ENCODE measurements around the gene FLII. TPM values are rescaled to one million over a fixed set of nuclear protein-coding genes. Genes with fewer than 3 reads are reported as not detected.

FLII gene
- total RNA-seq (2022; extraction: Qiagen RNA extraction; ENCODE audit: low read depth): 231 to 269 TPM (median 252 TPM) in 5 replicates

GRCh38 chr17:18258356-18259038, at the start of gene FLII:
Gene FLII, minus strand, starts transcription at chr17:18258738. Its CDS starts 48 bp downstream, at chr17:18258690.

GRCh38 chr17:18260332-18261145, 2.0 kb upstream of the FLII start, which contains the start of gene MIEF2:
Gene MIEF2, plus strand, starts transcription at chr17:18260662. Its CDS starts 2,059 bp downstream, at chr17:18262721.

GRCh38 chr17:18225121-18225641, 33.4 kb downstream of the FLII start, which contains the start of gene LLGL1:
Gene LLGL1, plus strand, starts transcription at chr17:18225635. Its CDS starts 48 bp downstream, at chr17:18225683.

Other genes starting within 250 kb of the FLII start
- 22.0 to 32.4 TPM (median 27.6 TPM) in 5 replicates for gene ATPAF2, start 219.6 kb downstream of the FLII start, total RNA-seq (2022; extraction: Qiagen RNA extraction; ENCODE audit: low read depth)
- gene GID4, start 219.3 kb downstream of the FLII start, total RNA-seq (2022; extraction: Qiagen RNA extraction; ENCODE audit: low read depth): 10.8 to 13.7 TPM (median 13.6 TPM) in 5 replicates
- 50.5 to 57.3 TPM (median 52.3 TPM) in 5 replicates for gene DRG2, start 170.8 kb downstream of the FLII start, total RNA-seq (2022; extraction: Qiagen RNA extraction; ENCODE audit: low read depth)
- gene MYO15A, start 150.0 kb downstream of the FLII start, total RNA-seq (2022; extraction: Qiagen RNA extraction; ENCODE audit: low read depth): 0.16 to 0.43 TPM (median 0.26 TPM) in 5 replicates
- 49.9 to 64.1 TPM (median 61.8 TPM) in 5 replicates for gene ALKBH5, start 74.9 kb downstream of the FLII start, total RNA-seq (2022; extraction: Qiagen RNA extraction; ENCODE audit: low read depth)
- 13.2 to 19.9 TPM (median 15.7 TPM) in 5 replicates for gene LLGL1, start 33.1 kb downstream of the FLII start, total RNA-seq (2022; extraction: Qiagen RNA extraction; ENCODE audit: low read depth)
- 5.7 to 11.0 TPM (median 9.2 TPM) in 5 replicates for gene MIEF2, start 1.9 kb upstream of the FLII start, total RNA-seq (2022; extraction: Qiagen RNA extraction; ENCODE audit: low read depth)
- 35.2 to 43.3 TPM (median 40.9 TPM) in 5 replicates for gene TOP3A, start 56.3 kb upstream of the FLII start, total RNA-seq (2022; extraction: Qiagen RNA extraction; ENCODE audit: low read depth)
- 18.2 to 19.0 TPM (median 18.5 TPM) in 5 replicates for gene SMCR8, start 56.6 kb upstream of the FLII start, total RNA-seq (2022; extraction: Qiagen RNA extraction; ENCODE audit: low read depth)
- gene SHMT1, start 104.8 kb upstream of the FLII start, total RNA-seq (2022; extraction: Qiagen RNA extraction; ENCODE audit: low read depth): 40.0 to 48.3 TPM (median 45.8 TPM) in 5 replicates
- not detected in 5 replicates for gene EVPLL, start 119.0 kb upstream of the FLII start, total RNA-seq (2022; extraction: Qiagen RNA extraction; ENCODE audit: low read depth)
- not detected in 5 replicates for gene LGALS9C, start 218.1 kb upstream of the FLII start, total RNA-seq (2022; extraction: Qiagen RNA extraction; ENCODE audit: low read depth)

All from A549 treated with DMSO at 1 μM for 4 hours (cell line).